KOPT-K1 (cell line): Measurements from ENCODE around the gene SORCS2.

Experiments used
- H3K27ac ChIP-seq: fragments of 200-600 bp; sonication (generic); 2 replicates; pipeline ENCODE4 v1.5.1; 2016; ENCODE audit warnings: antibody characterized with exemption, mild to moderate bottlenecking, low read depth, low read length; ENCODE audit not compliant: poor library complexity, severe bottlenecking
- H3K36me3 ChIP-seq: fragments of 200-600 bp; sonication (generic); 2 replicates; pipeline ENCODE4 v1.5.1; 2017; ENCODE audit warnings: antibody characterized with exemption, mild to moderate bottlenecking, low read length, moderate library complexity; ENCODE audit not compliant: insufficient read depth
- H3K9me3 ChIP-seq: fragments of 200-600 bp; sonication (generic); 2 replicates; pipeline ENCODE4 v1.5.1; 2017; ENCODE audit warnings: antibody characterized with exemption, low read length, mild to moderate bottlenecking; ENCODE audit not compliant: insufficient read depth, poor library complexity, severe bottlenecking

The SORCS2 gene

DNA sequence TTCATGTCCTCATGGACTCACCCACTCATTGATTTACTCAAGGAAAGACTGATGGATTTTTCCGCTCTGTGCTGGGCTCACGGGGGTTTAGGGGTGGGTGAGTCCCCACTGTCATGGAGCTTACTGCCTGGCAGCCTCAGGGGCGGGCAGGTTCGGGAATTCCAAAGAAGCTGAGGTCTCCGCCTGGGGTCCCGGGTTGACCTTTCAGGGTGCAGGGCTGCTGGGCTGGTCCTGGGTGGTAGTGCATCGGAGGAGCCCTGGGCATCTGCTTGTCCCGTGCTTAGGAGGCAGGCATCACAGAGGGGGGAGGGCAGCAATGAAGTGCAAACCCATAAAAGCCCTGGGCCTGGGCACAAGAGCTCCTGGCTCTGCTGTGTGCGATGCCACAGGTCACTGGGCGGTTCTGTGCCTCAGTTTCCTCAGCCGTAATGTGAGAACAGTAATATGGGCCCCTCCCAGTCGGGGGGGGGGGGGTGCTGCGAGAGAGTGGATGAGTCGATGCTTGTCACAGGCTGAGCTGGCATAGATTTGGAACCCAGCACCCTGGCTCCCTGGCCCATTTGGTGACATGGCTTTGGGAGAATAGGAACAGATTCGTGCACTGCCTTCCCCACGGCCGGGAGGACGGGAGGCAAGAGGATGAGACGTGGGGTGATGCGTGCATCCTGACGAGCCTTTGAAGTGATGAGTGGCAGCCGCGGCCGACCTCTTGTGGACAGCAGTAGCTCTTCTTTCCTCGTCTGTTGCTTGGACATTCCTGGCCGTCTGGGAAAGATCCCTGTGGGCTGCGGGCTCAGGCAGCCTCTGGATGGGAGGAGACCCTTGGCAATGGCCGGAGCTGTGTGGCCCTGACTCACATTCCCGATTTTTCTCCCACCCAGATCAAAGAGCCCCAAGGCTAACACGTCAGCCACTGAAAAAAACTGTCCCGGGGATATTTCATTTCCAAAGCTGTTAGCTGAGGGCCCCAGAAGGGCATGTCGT, 200.4 kb downstream of the SORCS2 start:
- no peak overlapping the region for H3K27ac ChIP-seq
- H3K9me3 ChIP-seq: no peaks in the 10 kb centered on the region
- H3K36me3 ChIP-seq: no peaks in the 10 kb centered on the region

DNA sequence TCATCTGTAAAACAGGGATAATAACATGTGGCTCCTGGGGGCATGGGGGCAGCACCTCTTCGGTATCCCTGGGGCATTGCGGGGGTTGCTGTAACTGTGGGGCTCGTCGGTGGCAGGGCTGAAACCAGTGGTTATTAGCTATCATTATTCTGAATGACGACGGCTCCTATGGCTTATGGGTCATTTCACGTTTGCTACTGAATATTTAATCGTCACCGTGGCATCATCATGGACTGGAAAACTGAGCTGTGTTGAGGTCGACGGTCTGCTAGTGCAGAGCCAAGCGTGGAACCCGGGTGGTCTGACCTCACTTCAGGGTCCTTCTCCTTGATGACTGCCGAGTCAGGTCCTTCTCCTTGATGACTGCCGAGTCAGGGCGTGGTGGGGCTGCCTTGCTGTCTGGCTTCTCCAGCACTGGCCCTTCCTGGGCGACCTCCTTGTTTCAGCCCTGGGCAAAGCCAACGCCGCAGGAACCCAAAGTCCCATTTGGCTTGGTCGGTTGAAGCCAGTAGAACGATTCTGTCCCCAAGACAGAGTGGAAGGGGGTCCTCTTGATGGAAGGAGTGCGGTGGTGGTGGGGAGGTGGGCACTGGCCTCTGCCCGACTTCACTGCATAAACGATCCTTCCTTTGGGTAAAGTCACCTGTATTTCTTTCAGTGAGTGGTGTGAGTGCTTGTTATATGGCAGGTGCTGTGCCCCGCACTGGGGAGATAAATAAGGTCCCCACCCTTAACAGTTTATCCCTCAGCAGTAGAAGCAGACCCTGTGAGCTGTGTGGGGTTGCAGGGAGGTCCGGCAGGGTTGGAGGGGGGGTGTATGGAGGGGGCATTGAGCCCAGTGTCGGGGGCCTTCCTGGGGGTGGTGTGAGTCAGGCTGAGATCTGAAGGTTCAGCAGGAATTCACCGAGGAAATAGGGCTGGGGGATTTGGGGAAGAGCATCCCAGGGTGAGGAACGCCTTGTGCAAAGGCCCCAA, 201.6 kb downstream of the SORCS2 start:
- Histone ChIP-seq H3K27ac (no peak overlapping the region), H3K36me3 (no peaks in the 10 kb centered on the region), H3K9me3 (no peaks in the 10 kb centered on the region)

DNA sequence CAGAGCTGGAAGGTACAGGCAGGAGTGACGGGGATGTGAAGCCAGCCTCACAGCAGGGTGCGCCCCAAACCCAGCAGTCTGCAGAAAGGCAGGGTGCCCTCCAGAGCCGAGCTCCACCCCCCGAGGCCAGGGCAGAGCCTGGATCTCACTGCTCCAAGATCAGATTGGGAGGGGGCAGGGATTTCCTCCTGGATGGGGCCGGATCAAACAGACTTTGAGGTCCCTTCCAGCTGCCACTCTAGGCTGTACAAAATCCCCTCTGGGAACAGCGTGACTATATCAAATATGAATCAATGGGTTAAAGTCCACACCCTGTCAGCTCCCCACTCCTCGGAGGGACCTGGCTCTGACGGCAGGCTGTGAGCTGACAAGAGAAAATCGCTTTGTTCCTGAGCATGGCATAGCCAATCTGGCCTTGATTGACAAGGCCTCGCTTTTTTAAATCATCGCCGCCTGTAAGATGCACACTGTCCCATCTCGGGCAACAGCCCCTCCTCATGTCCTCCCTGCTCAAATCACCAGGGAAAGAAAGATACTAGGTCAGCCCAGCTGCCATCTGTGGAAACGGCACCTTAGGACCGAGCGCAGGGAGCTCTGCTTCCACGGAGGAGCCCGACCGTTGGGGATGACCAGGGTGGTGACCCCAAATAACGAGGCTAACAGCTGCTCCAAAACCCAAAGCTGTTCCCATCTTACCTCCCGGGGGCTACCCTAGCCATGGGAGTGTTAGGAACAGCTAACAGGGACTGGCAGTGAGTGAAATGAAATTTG, 202.5 kb downstream of the SORCS2 start:
- H3K27ac ChIP-seq: no peak overlapping the region
- no peaks in the 10 kb centered on the region for H3K9me3 ChIP-seq

DNA sequence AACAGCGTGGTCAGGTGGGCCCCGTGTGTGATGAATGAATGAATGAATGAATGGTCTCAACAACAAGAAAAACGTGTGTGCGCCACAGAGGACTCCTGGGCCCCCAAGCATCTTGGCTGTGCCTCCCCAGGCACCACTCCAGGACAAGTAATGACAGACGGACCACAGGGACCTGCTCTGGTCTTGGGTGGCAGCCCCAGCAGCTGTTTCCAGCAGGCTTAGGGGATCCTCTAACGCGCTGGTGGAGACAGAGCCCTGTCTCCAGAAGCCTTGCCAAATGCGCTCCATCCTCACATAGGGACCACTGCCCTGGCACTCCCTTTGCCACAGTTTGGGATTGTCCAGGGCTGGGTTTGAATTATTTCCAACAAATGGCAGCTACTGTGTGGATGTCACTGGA, 203.3 kb downstream of the SORCS2 start:
- no peaks in the 10 kb centered on the region for H3K36me3 ChIP-seq
- H3K27ac ChIP-seq: no peak overlapping the region
- H3K9me3 ChIP-seq: no peaks in the 10 kb centered on the region

More for the DNA sequence above, 202.5 kb downstream of the SORCS2 start:
- no peaks in the 10 kb centered on the region for H3K36me3 ChIP-seq

DNA sequence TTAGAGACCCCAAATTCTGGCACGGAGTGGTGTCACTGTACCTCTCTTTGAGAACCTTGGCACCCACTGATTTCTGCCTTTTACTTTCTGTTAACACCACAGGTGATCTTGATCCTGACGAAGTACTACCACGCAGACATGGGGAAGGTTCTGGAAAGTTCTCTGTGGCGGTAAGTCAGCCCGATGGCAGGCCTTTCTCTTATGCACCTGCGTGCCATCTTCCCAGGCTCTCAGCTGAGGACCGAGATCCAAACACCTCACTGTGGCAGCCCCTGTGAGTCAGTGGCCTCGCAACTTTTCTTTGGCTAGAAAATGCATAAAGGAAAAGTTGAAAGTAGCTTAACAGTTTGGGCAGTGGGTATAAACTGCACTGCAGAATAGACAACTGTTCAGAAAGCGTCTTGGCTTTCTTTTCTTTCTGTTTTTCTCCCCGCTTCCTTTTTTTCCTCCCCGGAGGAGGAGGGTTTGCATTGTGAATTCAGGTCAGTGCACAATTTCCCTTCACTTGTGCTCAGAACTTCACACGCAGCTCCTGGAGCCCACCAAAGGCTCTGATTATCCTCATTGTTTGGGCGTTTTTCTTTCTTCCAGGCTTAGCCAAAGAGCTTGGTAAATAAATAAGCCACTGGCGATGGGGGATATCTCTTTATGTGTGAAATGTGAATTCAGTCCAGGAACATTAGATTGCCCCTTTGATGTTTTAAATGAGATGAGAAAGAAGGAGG, 204.0 kb downstream of the SORCS2 start:
- Histone ChIP-seq H3K36me3 (no peaks in the 10 kb centered on the region), H3K27ac (no peak overlapping the region), H3K9me3 (no peaks in the 10 kb centered on the region)

DNA sequence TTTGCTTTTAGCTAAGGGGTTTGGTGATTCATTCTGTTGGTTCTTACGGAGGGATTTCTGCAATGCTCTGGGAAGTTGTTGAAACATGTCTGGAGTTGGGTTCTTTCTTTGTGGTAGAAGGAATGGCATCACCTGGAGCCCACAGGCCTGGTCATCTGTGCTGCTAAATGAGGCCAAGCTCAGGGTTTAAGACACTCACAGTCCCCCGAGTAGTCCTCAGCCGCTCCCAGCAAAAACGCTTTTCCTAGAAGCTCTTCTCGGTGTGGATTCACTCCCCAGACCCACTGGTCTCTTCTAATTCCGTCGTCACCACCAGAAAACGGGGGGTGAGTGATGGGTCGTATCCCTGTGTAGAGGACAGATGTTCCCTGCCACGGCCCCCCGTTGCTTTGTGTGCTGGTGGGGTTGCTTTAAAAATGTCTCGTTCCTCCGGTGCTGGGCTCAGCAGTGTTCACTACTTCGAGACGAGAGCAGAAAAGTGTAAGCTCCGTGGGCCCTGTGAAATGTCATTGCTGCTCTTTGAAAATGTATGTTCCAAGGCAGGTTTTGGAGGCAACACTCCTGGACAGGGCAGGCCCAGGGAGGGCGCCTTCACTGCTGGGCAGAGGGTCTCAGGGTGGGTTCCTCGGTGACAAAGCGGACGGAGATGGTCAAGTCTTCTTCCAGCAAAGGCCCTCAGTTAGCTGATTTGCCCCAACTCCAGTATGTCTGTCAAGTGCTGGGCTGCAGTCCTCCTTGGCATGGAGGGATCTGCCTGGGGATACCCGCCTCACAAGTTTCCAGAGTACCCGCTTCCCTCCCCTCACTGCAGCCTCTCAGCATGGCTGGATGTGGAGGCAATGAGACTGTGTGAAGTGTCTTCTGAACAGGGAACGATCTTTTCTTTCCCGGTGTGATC, 205.1 kb downstream of the SORCS2 start:
- Histone ChIP-seq H3K9me3 (no peaks in the 10 kb centered on the region), H3K36me3 (no peaks in the 10 kb centered on the region), H3K27ac (no peak overlapping the region)

DNA sequence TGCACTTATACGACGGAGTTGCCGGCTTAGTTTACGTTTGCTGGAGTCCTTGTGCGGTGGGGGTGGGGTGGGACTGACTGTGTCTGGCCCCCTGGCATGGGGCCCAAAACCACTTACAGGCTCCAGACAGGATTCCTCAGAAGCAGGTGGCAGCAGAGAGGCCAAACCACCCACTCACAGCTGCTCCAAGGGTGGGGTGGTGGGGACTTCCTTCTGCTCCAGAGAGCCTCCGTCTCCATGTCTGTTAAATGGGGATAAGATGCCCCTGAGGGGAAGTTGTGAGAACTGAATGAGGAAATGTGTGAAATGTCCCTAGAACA, 205.7 kb downstream of the SORCS2 start:
- no peaks in the 10 kb centered on the region for H3K9me3 ChIP-seq
- no peak overlapping the region for H3K27ac ChIP-seq
- H3K36me3 ChIP-seq: no peaks in the 10 kb centered on the region

DNA sequence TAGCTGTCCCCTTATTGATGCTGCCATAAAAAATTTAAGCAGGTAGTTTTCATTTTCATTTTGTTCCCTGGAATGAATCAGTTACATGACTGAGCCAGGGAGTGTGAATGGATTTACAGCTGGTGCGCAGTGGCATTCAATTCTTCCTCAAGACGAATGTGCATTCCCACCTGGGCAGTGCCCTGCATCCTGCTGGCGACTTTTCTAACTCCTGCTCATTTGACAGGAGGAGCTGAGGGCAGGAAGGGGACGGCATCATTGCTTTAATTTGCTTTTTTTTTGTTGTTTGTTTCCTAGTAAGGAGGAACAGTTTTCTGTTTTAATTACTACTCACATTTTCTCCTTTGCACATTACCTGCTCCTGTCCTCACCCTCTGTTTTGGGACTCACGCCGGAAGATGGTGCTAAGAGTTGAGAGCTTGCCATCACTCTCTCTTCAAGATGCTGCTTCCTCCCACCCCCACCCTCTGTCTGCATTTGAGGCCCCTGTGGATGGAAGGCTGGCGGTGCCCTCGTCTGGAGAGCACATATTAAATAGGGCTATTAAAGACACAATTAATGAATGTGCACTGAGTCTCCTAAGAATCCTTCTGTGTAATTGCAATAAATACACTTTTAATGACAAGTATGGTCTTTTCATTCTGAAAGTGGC, 206.6 kb downstream of the SORCS2 start:
- Histone ChIP-seq H3K27ac (no peak overlapping the region), H3K36me3 (no peaks in the 10 kb centered on the region), H3K9me3 (no peaks in the 10 kb centered on the region)

DNA sequence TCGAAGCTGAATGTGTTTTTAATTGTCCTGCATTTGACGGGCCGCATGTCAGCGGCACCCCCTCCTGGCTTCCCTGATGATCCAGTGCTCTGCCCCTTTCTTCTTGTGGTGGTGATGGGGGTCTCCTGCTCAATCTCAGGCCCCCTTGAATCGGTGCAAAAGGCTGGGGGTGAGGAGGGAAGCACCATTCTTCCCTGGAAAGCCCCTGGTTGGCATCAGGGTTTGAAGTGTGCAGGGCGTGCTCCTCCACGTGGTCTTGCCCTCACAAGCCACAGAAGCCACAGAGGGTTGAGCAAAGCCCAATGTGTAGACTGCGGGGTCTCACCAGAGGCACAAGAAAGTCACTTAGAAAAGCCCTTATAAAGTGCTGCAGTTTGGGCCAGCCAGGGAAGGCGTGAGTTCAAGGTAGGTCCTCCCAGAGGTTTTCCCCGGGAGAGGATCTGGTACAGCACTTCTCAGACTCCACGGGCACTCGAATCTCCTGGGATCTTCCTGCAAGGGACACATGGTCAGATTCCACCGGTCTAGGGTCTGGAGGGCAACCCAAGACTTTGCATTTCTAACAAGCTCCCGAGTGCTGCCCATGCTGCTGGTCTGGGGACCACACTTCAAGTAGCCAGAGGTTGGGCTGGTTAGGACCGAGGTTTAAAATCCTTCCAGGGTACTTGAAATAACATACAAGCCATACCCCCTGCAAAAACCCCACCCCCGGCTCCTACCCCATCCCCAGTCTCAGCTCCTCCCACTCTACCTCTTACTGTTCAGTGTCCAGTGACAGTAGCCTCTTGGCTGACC, 207.3 kb downstream of the SORCS2 start:
- Histone ChIP-seq H3K36me3 (no peaks in the 10 kb centered on the region), H3K9me3 (no peaks in the 10 kb centered on the region), H3K27ac (no peak overlapping the region)

DNA sequence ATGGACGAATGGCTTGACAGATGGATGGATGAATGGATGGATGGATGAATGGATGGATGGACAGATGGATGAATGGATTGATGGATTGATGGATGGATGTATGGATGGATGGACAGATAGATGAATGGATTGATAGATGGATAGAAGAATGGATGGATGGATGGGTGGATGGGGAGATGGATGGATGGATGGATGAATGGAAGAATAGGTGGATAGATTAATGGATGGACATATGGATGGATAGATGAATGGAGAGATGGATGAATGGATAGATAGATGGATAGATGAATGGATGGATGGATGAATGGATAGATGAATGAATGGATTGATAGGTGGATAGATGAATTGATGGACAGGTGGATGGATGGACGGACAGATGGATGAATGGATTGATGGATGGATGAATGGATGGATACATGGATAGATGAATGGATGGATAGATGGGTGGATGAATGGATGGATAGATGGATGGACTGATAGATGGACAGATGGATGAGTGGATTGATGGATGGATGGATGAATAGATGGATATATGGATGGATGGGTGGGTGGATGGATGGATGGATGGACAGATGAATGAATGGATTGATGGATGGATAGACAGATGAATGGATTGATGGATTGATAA, 208.4 kb downstream of the SORCS2 start:
- Histone ChIP-seq H3K27ac (no peak overlapping the region), H3K9me3 (no peaks in the 10 kb centered on the region), H3K36me3 (no peaks in the 10 kb centered on the region)

DNA sequence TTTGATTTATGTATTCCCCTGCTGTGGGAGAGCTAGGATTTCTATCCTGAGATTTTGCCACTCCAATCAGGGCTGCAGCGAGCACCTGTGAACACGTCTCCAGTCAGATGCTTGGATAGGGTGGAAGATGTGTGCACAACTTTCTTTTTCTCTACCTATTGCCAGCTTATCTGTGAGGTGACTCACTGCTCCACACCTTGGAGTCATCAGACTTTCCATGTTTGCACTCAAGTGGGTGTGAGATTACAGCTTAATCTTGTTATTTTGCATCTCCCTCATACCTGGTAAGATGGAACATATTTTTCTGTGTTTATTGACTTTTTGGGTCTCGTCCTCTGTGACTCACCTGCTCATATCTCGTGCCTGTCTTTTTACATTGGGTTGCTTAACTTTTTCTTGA, 210.2 kb downstream of the SORCS2 start:
- H3K9me3 ChIP-seq: no peaks in the 10 kb centered on the region
- H3K36me3 ChIP-seq: no peaks in the 10 kb centered on the region
- H3K27ac ChIP-seq: no peak overlapping the region

DNA sequence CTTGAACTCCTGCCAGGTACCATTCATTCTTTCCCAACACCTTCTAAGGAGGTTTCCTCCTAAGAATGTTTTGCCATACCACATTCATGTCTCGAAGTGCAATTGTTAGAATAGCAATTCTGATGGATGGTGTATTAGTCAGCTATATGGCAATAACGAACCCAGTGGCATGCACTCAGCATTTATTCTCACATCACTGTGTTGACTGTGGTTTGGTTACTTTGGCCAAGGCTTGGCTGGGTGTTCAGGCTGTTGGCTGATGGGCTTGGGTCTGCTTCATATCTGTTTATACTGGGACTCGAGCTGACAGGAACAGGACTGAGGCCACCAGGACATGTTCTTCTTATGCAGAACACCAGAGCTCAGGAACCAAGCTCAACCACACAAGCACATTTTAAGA, 210.7 kb downstream of the SORCS2 start:
- H3K27ac ChIP-seq: no peak overlapping the region
- H3K36me3 ChIP-seq: no peaks in the 10 kb centered on the region
- H3K9me3 ChIP-seq: no peaks in the 10 kb centered on the region
